ENCODE results near the gene NMT1. TPM values are rescaled to one million over a fixed set of nuclear protein-coding genes. Genes with fewer than 3 reads are reported as not detected.
A peak's percentile ranks its signal among the peaks of the same experiment; 100 is the strongest.

NMT1 gene
- total and polyA plus RNA-seq, 11 donors: 36.8 to 114 (median 68.7) TPM

DNA sequence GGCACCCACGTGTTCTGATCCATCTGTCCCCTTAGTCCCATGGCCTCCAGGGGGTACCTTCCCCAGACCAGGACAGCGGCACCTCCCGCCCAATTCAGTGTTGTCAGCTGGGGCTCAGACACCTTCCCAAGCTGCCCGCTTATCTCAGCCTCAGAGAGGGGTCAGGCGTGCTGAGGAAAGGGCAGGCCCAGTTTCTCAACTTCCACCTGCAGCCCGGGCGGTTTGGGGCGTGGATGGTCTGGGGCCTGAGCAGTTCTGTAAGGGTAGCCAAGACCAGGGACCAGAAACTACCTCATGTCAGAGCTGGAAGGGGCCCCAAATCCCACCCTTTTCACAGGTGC is 66.1 kb downstream of the NMT1 start:
- peak in 1 of 4 donors; percentile 1 for ATAC-seq
- peak in 3 of 5 donors; percentile 16 to 46 (median 38) for DNase-seq
- no peaks in the 10 kb centered on the region for H3K27me3 ChIP-seq
- TF ChIP-seq POLR2A (IDR thresholded peaks at IDR 0.05): no peak
- TF ChIP-seq, protein P1, sequence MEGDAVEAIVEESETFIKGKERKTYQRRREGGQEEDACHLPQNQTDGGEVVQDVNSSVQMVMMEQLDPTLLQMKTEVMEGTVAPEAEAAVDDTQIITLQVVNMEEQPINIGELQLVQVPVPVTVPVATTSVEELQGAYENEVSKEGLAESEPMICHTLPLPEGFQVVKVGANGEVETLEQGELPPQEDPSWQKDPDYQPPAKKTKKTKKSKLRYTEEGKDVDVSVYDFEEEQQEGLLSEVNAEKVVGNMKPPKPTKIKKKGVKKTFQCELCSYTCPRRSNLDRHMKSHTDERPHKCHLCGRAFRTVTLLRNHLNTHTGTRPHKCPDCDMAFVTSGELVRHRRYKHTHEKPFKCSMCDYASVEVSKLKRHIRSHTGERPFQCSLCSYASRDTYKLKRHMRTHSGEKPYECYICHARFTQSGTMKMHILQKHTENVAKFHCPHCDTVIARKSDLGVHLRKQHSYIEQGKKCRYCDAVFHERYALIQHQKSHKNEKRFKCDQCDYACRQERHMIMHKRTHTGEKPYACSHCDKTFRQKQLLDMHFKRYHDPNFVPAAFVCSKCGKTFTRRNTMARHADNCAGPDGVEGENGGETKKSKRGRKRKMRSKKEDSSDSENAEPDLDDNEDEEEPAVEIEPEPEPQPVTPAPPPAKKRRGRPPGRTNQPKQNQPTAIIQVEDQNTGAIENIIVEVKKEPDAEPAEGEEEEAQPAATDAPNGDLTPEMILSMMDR (IDR thresholded peaks at IDR 0.05): no peak
- intact Hi-C loops (cut with DNase I): loop anchor here in 2 of 10 donors (10.0 kb wide), 1 partner anchor 352 kb away; no protein-coding TSS in a partner anchor
- no peaks in the 10 kb centered on the region for H3K9me3 ChIP-seq
- H3K36me3 ChIP-seq: no peaks in the 10 kb centered on the region
- H3K4me1 ChIP-seq: peaks cover 14 to 86% (median 70%) of the 10 kb centered on the region in 12 donors
- peak overlapping the region in 11 of 12 donors; percentile 42 to 99 (median 85) for H3K27ac ChIP-seq
- peak overlapping the region in 1 of 12 donors; percentile 4 for H3K4me3 ChIP-seq
- 53 to 70% (median 61%) methylated on average over 7 to 8 of the region's 8 CpGs for WGBS, 4 donors

DNA sequence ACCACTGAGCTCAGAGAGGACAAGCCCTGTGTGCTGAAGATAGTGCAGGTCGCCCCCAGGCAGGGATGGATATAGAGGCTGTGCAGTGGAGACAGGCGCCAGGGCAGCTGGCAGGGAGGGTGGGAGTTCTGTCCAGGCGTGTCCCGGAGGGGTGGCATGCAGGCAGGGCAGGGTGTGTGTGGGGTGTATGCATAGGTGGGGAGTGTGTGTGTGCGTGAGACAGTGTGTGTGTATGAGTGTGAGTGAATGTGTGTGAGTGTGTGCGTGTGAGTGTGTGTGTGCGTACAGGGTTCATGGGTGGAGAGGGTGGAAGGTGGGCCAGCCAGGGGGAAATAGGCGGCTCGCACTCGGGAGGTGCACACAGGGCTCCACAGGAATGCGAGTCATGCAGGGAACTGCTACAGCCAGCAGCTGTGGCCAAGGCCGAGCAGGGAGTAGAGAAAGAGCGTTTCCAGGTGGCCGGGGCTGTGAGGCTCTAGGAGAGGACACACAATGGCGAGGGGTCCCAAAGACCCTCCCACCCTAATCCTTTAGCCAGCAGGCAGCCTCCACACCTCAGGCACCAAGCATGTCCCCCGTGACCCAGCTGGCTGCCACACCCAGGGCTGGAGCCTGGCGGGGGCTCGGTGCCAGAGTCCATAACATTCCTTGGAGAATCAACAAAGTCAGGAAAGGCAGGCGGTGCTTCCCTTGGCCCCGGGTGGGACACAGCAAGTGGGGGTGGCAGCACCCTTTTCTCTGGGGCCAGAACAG is 66.6 kb downstream of the NMT1 start:
- DNase-seq: peak; percentile 64 to 84 (median 78)
- intact Hi-C loops (cut with DNase I): loop anchor here in 3 of 10 donors (2.0 to 10.0 kb wide), 2 partner anchors 35 to 353 kb away; no protein-coding TSS in a partner anchor
- TF ChIP-seq, protein P1 (IDR thresholded peaks at IDR 0.05): no peak
- peak in 1 of 2 donors; percentile 17 for TF ChIP-seq POLR2A (IDR thresholded peaks at IDR 0.05)
- Histone ChIP-seq H3K4me1 (peaks cover 14 to 81% (median 67%) of the 10 kb centered on the region in 12 donors), H3K4me3 (peak overlapping the region in 2 of 12 donors; percentile 4 to 5), H3K36me3 (no peaks in the 10 kb centered on the region), H3K27me3 (no peaks in the 10 kb centered on the region), H3K27ac (peak overlapping the region; percentile 74 to 99 (median 84)), H3K9me3 (no peaks in the 10 kb centered on the region)
- ATAC-seq: peak in 3 of 4 donors; percentile 4 to 38 (median 8)
- 23 to 28% (median 26%) methylated on average over 18 to 20 of the region's 20 CpGs for WGBS, 4 donors

DNA sequence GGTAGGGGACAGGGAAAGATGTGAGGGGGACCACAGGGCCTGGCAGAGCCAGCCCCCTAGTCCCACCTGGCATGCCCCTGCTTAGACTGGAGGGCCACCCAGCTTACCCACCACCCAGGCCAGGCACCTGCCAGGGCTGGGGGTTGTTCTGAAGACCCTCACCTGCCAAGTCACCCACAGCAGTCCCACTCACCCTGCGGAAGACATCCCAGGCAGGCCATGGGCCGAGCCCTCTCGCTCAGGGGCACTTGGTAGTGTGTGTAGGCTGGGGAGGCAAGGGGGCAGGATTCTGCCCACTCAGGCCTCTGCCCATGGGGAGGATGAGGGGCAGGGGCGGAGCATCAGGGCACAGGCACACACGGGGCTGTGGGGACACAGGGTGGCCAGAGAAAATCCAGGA is 67.2 kb downstream of the NMT1 start:
- ATAC-seq (no peak), DNase-seq (peak in 1 of 5 donors; percentile 27)
- Histone ChIP-seq H3K27me3 (no peaks in the 10 kb centered on the region), H3K36me3 (no peaks in the 10 kb centered on the region), H3K9me3 (no peaks in the 10 kb centered on the region), H3K4me1 (peaks cover 14 to 80% (median 65%) of the 10 kb centered on the region in 12 donors), H3K4me3 (peak overlapping the region in 2 of 12 donors; percentile 4 to 5), H3K27ac (peak overlapping the region; percentile 74 to 99 (median 84))
- TF ChIP-seq, protein P1 (IDR thresholded peaks at IDR 0.05): no peak
- TF ChIP-seq POLR2A (IDR thresholded peaks at IDR 0.05): peak in 1 of 2 donors; percentile 5
- WGBS, 4 donors: 76 to 83% (median 78%) methylated on average over 5 of the region's 5 CpGs
- intact Hi-C loops (cut with DNase I): loop anchor here in 3 of 10 donors (2.0 to 10.0 kb wide), 2 partner anchors 36 to 354 kb away; no protein-coding TSS in a partner anchor

- intact Hi-C loops (cut with DNase I): loop anchor here in 3 of 10 donors (2.0 to 10.0 kb wide), 2 partner anchors 36 to 354 kb away; no protein-coding TSS in a partner anchor
- TF ChIP-seq POLR2A (IDR thresholded peaks at IDR 0.05): no peak
- TF ChIP-seq, protein P1 (IDR thresholded peaks at IDR 0.05): no peak
- peaks cover 14 to 74% (median 58%) of the 10 kb centered on the region in 12 donors for H3K4me1 ChIP-seq
- no peaks in the 10 kb centered on the region for H3K27me3 ChIP-seq
- no peak for ATAC-seq
- peak overlapping the region in 11 of 12 donors; percentile 77 to 99 (median 85) for H3K27ac ChIP-seq
- H3K9me3 ChIP-seq: no peaks in the 10 kb centered on the region
- no peak for DNase-seq
- H3K4me3 ChIP-seq: no peak overlapping the region
- H3K36me3 ChIP-seq: no peaks in the 10 kb centered on the region
- WGBS, 4 donors: 96 to 100% (median 97%) methylated on average over 2 of the region's 2 CpGs
These were observed 67.9 kb downstream of the NMT1 start for GRCh38 chr17:45128989-45129388.
